DLD1 (cell line): ENCODE results near the gene LCN9.

ENCODE experiments used
- in situ Hi-C: cut with HindIII; loops from 2 replicates; pipeline ENCODE4 v1.10.0; 2017; ENCODE audit warnings: low sequenced_read_pairs

Gene LCN9

DNA sequence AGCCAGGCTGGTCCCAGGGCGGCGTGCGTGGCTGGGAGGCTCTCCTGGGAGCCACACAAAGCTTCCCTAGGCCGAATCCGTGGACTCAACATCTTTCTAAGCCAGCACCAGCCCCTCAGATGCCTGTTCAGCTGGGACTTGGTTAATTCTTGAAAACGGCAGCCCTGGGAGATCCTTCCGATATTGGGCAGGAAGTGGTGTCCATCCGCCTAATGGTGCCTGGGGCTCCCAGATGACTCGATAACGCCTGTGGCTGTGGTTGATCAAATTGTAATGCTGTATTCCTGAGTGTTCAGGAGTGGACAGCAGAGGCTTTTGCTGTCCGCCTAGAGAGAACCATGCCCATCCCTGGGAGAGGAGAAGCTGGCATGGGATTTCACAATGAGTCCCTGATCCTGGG is 52.9 kb downstream of the LCN9 start:
- in situ Hi-C loops = loop anchor here (10.0 kb wide), 1 partner anchor 109 kb away; no protein-coding TSS in a partner anchor
